BE2C (cell line): ENCODE data around the gene SLC39A2.

Experiments used
- DNase-seq: peaks from one replicate; pipeline ENCODE4 v3.0.0-alpha.2; 2020
- H3K27me3 ChIP-seq: fragments of 250-450 bp; sonication (Bioruptor Pico); 2 replicates; pipeline ENCODE4 v1.5.1; 2020; ENCODE audit warnings: mild to moderate bottlenecking
- H3K36me3 ChIP-seq: fragments of 250-450 bp; sonication (Bioruptor Pico); 2 replicates; pipeline ENCODE4 v1.5.1; 2020; ENCODE audit warnings: mild to moderate bottlenecking
- H3K4me1 ChIP-seq: fragments of 250-450 bp; sonication (Bioruptor Pico); 2 replicates; pipeline ENCODE4 v1.5.1; 2020
- H3K4me3 ChIP-seq: 2 replicates; pipeline ENCODE4 v1.5.1; 2011; ENCODE audit warnings: low read depth, low read length
- H3K9me3 ChIP-seq: fragments of 250-450 bp; sonication (Bioruptor Pico); 2 replicates; pipeline ENCODE4 v1.5.1; 2020
- TF ChIP-seq, protein P1 (sequence below): IDR thresholded peaks from 2 replicates; pipeline ENCODE4 v1.5.1; 2012; ENCODE audit warnings: mild to moderate bottlenecking, low read depth, low read length

SLC39A2 gene

DNA sequence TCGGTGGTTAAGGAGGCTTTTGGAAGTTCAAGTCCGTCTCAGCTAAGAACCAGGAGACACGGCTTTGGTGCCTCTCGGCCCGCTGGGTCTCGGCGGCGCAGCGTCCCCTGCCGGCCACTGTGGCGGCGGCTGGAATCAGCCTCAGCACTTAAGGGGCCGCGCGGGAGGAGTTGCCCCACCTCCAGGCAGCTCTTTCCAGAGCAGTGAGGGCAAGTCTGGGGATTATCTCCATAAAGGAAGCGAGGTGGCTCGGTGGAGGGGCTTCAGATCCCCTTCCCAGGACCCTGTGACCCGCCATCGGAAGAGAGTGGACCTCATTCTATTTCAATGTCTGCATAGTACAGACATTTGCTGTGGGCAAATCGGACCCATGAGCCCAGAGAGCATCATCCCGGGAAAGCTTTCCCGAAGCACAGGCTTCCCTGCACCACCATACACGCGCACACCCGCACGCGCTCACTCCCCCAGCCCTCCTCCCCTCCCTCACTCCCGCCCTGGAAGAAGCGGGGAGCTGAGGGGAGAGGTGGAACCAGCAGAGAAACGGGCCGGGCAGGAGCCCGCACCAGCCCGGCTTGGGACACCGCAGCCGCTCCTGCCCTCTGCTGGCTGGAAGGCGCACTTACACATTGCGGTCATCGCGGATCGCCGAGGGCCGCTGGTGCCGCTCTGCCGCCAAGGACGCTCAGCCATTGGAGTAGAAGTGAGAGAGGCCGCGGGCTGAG, 27.9 kb upstream of the SLC39A2 start:
- TF ChIP-seq, protein P1, sequence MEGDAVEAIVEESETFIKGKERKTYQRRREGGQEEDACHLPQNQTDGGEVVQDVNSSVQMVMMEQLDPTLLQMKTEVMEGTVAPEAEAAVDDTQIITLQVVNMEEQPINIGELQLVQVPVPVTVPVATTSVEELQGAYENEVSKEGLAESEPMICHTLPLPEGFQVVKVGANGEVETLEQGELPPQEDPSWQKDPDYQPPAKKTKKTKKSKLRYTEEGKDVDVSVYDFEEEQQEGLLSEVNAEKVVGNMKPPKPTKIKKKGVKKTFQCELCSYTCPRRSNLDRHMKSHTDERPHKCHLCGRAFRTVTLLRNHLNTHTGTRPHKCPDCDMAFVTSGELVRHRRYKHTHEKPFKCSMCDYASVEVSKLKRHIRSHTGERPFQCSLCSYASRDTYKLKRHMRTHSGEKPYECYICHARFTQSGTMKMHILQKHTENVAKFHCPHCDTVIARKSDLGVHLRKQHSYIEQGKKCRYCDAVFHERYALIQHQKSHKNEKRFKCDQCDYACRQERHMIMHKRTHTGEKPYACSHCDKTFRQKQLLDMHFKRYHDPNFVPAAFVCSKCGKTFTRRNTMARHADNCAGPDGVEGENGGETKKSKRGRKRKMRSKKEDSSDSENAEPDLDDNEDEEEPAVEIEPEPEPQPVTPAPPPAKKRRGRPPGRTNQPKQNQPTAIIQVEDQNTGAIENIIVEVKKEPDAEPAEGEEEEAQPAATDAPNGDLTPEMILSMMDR = peak; percentile 97
- Histone ChIP-seq H3K4me1 (no peaks in the 10 kb centered on the region), H3K27me3 (peaks cover 20% of the 10 kb centered on the region), H3K36me3 (no peaks in the 10 kb centered on the region), H3K4me3 (peak overlapping the region; percentile 91), H3K9me3 (no peaks in the 10 kb centered on the region)
- DNase-seq = peak; percentile 86

DNA sequence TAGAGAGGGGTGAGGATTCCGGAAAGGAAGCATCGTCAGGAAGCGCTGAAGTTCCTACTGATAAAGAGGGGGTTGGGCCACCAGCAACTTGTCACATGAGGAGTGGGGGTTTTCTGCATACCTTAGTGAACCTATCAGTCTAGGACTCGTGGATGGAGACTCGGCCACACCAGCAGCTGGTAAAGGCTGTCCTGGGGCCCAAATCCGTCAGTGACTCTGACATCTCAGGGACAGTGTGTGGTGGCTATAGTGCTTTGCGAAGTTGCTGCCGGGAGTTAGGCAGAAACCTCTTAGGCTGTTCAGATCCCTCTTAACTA, 27.4 kb upstream of the SLC39A2 start:
- TF ChIP-seq, protein P1 = no peak
- no peaks in the 10 kb centered on the region for H3K9me3 ChIP-seq
- H3K27me3 ChIP-seq = peaks cover 18% of the 10 kb centered on the region
- no peaks in the 10 kb centered on the region for H3K36me3 ChIP-seq
- no peak for DNase-seq
- H3K4me3 ChIP-seq = peak overlapping the region; percentile 91
- no peaks in the 10 kb centered on the region for H3K4me1 ChIP-seq

DNA sequence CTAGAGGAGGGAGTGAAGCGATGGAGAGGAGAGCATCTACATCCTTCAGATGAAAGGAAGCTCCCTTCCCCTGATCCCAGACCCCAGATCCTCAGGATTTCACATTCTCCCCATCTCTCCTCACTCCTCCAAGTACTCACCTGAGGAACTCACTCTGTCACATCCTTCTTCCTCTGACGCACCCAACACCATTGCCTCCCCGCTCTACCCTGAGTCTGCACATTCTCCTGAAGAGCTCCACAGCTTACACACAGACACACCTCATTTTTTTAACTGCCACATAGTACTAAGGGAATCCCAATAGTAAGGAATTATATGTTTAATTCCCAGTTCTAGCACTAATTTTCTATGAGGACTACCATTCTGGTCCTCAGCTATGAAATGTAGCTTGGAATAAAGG, 25.6 kb upstream of the SLC39A2 start:
- Histone ChIP-seq H3K4me3 (no peak overlapping the region), H3K36me3 (no peaks in the 10 kb centered on the region), H3K27me3 (peaks cover 4% of the 10 kb centered on the region; the same call in 1 of the 2 replicates), H3K4me1 (no peaks in the 10 kb centered on the region), H3K9me3 (no peaks in the 10 kb centered on the region)
- TF ChIP-seq, protein P1 = no peak
- no peak for DNase-seq

DNA sequence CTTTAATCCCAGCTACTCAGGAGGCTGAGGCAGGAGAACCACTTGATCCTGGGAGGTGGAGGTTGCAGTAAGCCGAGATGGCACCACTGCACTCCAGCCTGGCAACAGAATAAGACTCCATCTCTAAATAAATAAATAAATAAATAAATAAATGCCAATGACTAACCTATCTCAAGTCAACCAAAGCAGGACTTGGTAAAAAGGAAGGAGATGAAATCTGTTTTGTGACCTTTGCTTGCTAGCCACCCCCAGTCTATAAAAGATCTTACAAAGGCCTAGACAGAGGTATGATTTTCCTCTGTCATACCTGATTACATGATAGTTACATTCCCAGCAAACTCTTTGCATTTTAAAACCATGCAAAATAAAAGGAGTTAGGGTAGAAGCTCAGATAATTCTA, 22.8 kb upstream of the SLC39A2 start:
- TF ChIP-seq, protein P1 = no peak
- Histone ChIP-seq H3K4me1 (no peaks in the 10 kb centered on the region), H3K9me3 (no peaks in the 10 kb centered on the region), H3K27me3 (peaks cover 4% of the 10 kb centered on the region; the same call in 1 of the 2 replicates), H3K4me3 (no peak overlapping the region), H3K36me3 (no peaks in the 10 kb centered on the region)
- no peak for DNase-seq

DNA sequence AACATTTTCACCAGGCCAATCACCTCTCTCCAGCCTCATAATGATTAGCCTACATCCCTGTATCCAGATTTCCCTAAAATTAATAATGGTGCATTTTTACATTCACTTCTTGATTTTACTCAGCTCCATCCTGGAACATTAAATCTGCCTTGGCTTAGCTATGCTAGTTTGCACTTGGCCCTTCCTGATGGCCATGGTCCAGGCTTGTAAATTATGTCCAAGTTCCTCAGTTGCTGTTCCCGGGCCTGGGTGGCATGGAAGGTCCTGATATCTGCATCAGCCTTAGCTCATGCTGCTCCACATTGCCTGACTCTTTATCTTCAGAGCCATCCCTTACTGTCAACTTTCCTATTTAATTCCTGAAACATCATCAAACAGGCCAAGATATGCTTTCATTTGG, 20.4 kb upstream of the SLC39A2 start:
- Histone ChIP-seq H3K4me1 (no peaks in the 10 kb centered on the region), H3K9me3 (no peaks in the 10 kb centered on the region), H3K27me3 (peaks cover 10% of the 10 kb centered on the region), H3K36me3 (no peaks in the 10 kb centered on the region), H3K4me3 (no peak overlapping the region)
- TF ChIP-seq, protein P1 = no peak
- no peak for DNase-seq

DNA sequence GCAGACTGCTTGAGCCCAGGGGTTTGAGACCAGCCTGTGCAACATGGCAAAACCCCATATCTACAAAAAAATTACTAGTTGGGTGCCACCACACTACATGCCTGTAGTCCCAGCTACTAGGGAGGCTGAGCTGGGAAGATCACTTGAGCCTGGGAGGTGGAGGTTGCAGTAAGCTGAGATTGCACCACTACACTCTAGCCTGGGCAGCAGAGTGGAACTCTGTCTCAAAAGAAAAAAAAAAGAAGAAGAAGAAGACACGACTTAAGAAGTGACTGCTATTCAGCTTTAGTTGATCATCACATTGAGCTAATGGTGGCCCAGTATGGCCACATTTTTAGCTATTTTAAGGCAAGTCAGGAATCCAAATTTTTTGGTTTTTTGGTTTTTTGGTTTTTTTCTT, 18.2 kb upstream of the SLC39A2 start:
- H3K4me3 ChIP-seq = no peak overlapping the region
- no peaks in the 10 kb centered on the region for H3K36me3 ChIP-seq
- no peak for DNase-seq
- peaks cover 6% of the 10 kb centered on the region for H3K27me3 ChIP-seq
- no peaks in the 10 kb centered on the region for H3K9me3 ChIP-seq
- no peaks in the 10 kb centered on the region for H3K4me1 ChIP-seq
- TF ChIP-seq, protein P1 = no peak
